H9 (cell line): Measurements from ENCODE around the gene SLC37A4. TPM values are rescaled to one million over a fixed set of nuclear protein-coding genes. Genes with fewer than 3 reads are reported as not detected.

Source experiments
- DNase-seq: peaks from one replicate; pipeline ENCODE4 v3.0.0-alpha.2; 2017
- H2AFZ ChIP-seq: one replicate; pipeline ENCODE4 v1.6.1; 2013; ENCODE audit warnings: mild to moderate bottlenecking, low read length, control low read depth, moderate library complexity
- H2AK5ac ChIP-seq: 2 replicates; pipeline ENCODE4 v1.6.1; 2013; ENCODE audit warnings: low read length, control low read depth, mixed read lengths; ENCODE audit not compliant: insufficient read length
- H2BK120ac ChIP-seq: one replicate; pipeline ENCODE4 v1.6.1; 2013; ENCODE audit warnings: low read depth, mild to moderate bottlenecking, low read length, control low read depth, inconsistent platforms; ENCODE audit not compliant: poor library complexity, severe bottlenecking
- H2BK12ac ChIP-seq: 2 replicates; pipeline ENCODE4 v1.6.1; 2013; ENCODE audit warnings: low read length, control low read depth, mixed read lengths, low read depth; ENCODE audit not compliant: insufficient read length
- H2BK15ac ChIP-seq: 2 replicates; pipeline ENCODE4 v1.6.1; 2013; ENCODE audit warnings: low read depth, low read length, control low read depth
- H2BK20ac ChIP-seq: one replicate; pipeline ENCODE4 v1.6.1; 2013; ENCODE audit warnings: low read depth, mild to moderate bottlenecking, low read length, control low read depth, inconsistent platforms; ENCODE audit not compliant: poor library complexity, severe bottlenecking
- H2BK5ac ChIP-seq: 2 replicates; pipeline ENCODE4 v1.6.1; 2013; ENCODE audit warnings: low read length, control low read depth, mixed read lengths; ENCODE audit not compliant: insufficient read length
- H3K14ac ChIP-seq: 2 replicates; pipeline ENCODE4 v1.6.1; 2013; ENCODE audit warnings: low read length, control low read depth; ENCODE audit not compliant: insufficient read depth
- H3K18ac ChIP-seq: 2 replicates; pipeline ENCODE4 v1.6.1; 2013; ENCODE audit warnings: low read depth, mild to moderate bottlenecking, mixed read lengths, low read length, control low read depth; ENCODE audit not compliant: insufficient read length
- H3K23ac ChIP-seq: 2 replicates; pipeline ENCODE4 v1.6.1; 2013; ENCODE audit warnings: low read length, control low read depth, mixed read lengths, low read depth; ENCODE audit not compliant: insufficient read length
- H3K23me2 ChIP-seq: 2 replicates; pipeline ENCODE4 v1.6.1; 2013; ENCODE audit warnings: low read depth, mild to moderate bottlenecking, mixed read lengths, low read length, control low read depth; ENCODE audit not compliant: insufficient read length, poor library complexity, severe bottlenecking
- H3K27ac ChIP-seq: 2 replicates; pipeline ENCODE4 v1.5.1; 2013; ENCODE audit warnings: low read length, control low read depth, mixed read lengths, low read depth; ENCODE audit not compliant: insufficient read length
- H3K27me3 ChIP-seq: 2 replicates; pipeline ENCODE4 v1.6.1; 2013; ENCODE audit warnings: low read length, control low read depth, inconsistent platforms; ENCODE audit not compliant: insufficient read depth
- H3K4ac ChIP-seq: 2 replicates; pipeline ENCODE4 v1.6.1; 2013; ENCODE audit warnings: low read depth, mild to moderate bottlenecking, control low read depth, inconsistent platforms, low read length, moderate library complexity
- H3K4me1 ChIP-seq: 2 replicates; pipeline ENCODE4 v1.6.1; 2013; ENCODE audit warnings: low read length, control low read depth, inconsistent platforms; ENCODE audit not compliant: insufficient read depth
- H3K4me2 ChIP-seq: 2 replicates; pipeline ENCODE4 v1.6.1; 2013; ENCODE audit warnings: low read length, control low read depth, mixed read lengths; ENCODE audit not compliant: insufficient read length, insufficient read depth
- H3K56ac ChIP-seq: 2 replicates; pipeline ENCODE4 v1.6.1; 2013; ENCODE audit warnings: low read depth, mild to moderate bottlenecking, mixed read lengths, low read length, control low read depth; ENCODE audit not compliant: insufficient read length
- H3K79me1 ChIP-seq: 2 replicates; pipeline ENCODE4 v1.6.1; 2013; ENCODE audit warnings: low read depth, mild to moderate bottlenecking, moderate library complexity, low read length, control low read depth, inconsistent platforms; ENCODE audit not compliant: insufficient read depth, poor library complexity, severe bottlenecking
- H3K79me2 ChIP-seq: 2 replicates; pipeline ENCODE4 v1.6.1; 2013; ENCODE audit warnings: low read length, control low read depth, inconsistent platforms; ENCODE audit not compliant: insufficient read depth
- H3K9ac ChIP-seq: 2 replicates; pipeline ENCODE4 v1.6.1; 2013; ENCODE audit warnings: low read length, control low read depth, mixed read lengths; ENCODE audit not compliant: insufficient read length; ENCODE audit errors: extremely low read depth
- H3K9me3 ChIP-seq: one replicate; pipeline ENCODE4 v1.6.1; 2013; ENCODE audit warnings: low read depth, low read length, inconsistent platforms; ENCODE audit not compliant: control insufficient read depth
- H3T11ph ChIP-seq: one replicate; pipeline ENCODE4 v1.6.1; 2013; ENCODE audit warnings: mild to moderate bottlenecking, low read length, control low read depth, inconsistent platforms
- H4K20me1 ChIP-seq: one replicate; pipeline ENCODE4 v1.6.1; 2013; ENCODE audit not compliant: control insufficient read depth, insufficient read length, insufficient read depth
- H4K5ac ChIP-seq: 2 replicates; pipeline ENCODE4 v1.6.1; 2013; ENCODE audit warnings: low read depth, mild to moderate bottlenecking, mixed read lengths, low read length, control low read depth; ENCODE audit not compliant: insufficient read length
- H4K8ac ChIP-seq: replicated peaks from 2 replicates; pipeline ENCODE4 v1.6.1; 2013; ENCODE audit warnings: low read length, control low read depth, mixed read lengths, low read depth; ENCODE audit not compliant: insufficient read length
- H4K91ac ChIP-seq: 2 replicates; pipeline ENCODE4 v1.6.1; 2013; ENCODE audit warnings: low read depth, mild to moderate bottlenecking, moderate library complexity, mixed read lengths, low read length, control low read depth; ENCODE audit not compliant: insufficient read length
- H3K27ac Mint-ChIP-seq, 3 experiments: 2 replicates in 2 of 3; 3 replicates in 1 of 3; pipeline ENCODE4 v1.8.0; 2020 to 2021; ENCODE audit warnings: mixed read lengths in 3 of 3, mild to moderate bottlenecking in 1 of 3, moderate library complexity in 1 of 3
- H3K27me3 Mint-ChIP-seq: 2 replicates; pipeline ENCODE4 v1.8.0; 2021; ENCODE audit warnings: low read depth, mild to moderate bottlenecking, moderate library complexity, mixed read lengths
- H3K36me3 Mint-ChIP-seq, 3 experiments: 2 replicates in 2 of 3; 3 replicates in 1 of 3; pipeline ENCODE4 v1.8.0; 2020 to 2021; ENCODE audit warnings: low read depth in 3 of 3, mixed read lengths in 3 of 3; ENCODE audit not compliant: insufficient read depth in 1 of 3
- H3K4me1 Mint-ChIP-seq, 2 experiments: 2 replicates each; pipeline ENCODE4 v1.8.0; 2020; ENCODE audit warnings: mixed read lengths in 2 of 2
- H3K4me3 Mint-ChIP-seq, 2 experiments: 2 replicates in 1 of 2; 3 replicates in 1 of 2; pipeline ENCODE4 v1.8.0; 2020 to 2021; ENCODE audit warnings: mild to moderate bottlenecking in 2 of 2, mixed read lengths in 2 of 2, moderate library complexity in 1 of 2
- H3K9me3 Mint-ChIP-seq, 2 experiments: 2 replicates in 1 of 2; 3 replicates in 1 of 2; pipeline ENCODE4 v1.8.0; 2020; ENCODE audit warnings: mild to moderate bottlenecking in 2 of 2, mixed read lengths in 2 of 2, moderate library complexity in 1 of 2
- WGBS: extraction: QIAGEN DNeasy Blood & Tissue Kit; methylation state at CpG from one replicate; pipeline ENCODE4 v1.1.7; 2013; ENCODE audit warnings: missing lambda C conversion rate, low lambda C conversion rate, mixed read lengths; ENCODE audit not compliant: insufficient read length; ENCODE audit errors: extremely low coverage; 5-methylcytosine and 5-hydroxymethylcytosine counted together
- total RNA-seq: library from RNA; stranded (reverse); gene quantifications from 2 replicates; pipeline ENCODE4 v1.2.1, GENCODE V29; 2021
- TF ChIP-seq, protein P1 (sequence below): fragments of 200-600 bp; sonication (generic); conservative IDR thresholded peaks from 3 replicates; pipeline ENCODE4 v1.8.0; 2021; ENCODE audit warnings: antibody characterized with exemption, mild to moderate bottlenecking

SLC37A4 gene
- total RNA-seq, 1 experiment from 2014 or later: 41.0 TPM

DNA sequence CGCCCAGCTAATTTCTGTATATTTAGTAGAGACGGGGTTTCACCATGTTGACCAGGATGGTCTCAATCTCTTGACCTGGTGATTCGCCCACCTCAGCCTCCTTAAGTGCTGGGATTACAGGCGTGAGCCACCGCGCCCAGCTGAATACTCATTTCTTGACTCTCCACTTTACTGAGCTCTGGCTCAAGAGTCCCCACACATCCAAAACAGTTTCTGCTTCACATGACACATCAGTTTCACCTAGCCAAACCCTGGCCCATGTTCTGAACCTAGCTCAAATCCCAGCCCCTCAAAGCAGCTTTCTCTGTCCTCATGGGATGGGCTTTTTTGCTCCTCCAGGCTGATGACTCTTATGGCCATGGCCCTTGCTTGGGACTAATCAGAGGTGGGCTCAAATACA, 16.5 kb upstream of the SLC37A4 start:
- no peak overlapping the region for H2BK15ac ChIP-seq
- no peak overlapping the region for H3K56ac ChIP-seq

More for the DNA sequence above, 16.5 kb upstream of the SLC37A4 start:
- no peak overlapping the region for H3K4ac ChIP-seq
- Mint-ChIP-seq H3K27me3 (no peaks in the 10 kb centered on the region), H3K4me1 (peaks cover 2 to 13% of the 10 kb centered on the region in 2 experiments; a peak in 3 of 4 replicates), H3K9me3 (no peaks in the 10 kb centered on the region), H3K4me3 (no peak overlapping the region), H3K27ac (no peak overlapping the region; a peak in 1 of 7 replicates), H3K36me3 (peaks cover 59 to 79% (median 69%) of the 10 kb centered on the region in 3 experiments)
- no peak overlapping the region for H4K5ac ChIP-seq
- no peak for DNase-seq
- H2AK5ac ChIP-seq: no peak overlapping the region
- no peak overlapping the region for H2BK12ac ChIP-seq
- H3K23ac ChIP-seq: no peak overlapping the region
- no peak overlapping the region for H3T11ph ChIP-seq
- no peak overlapping the region for H2BK120ac ChIP-seq
- no peak overlapping the region for H4K8ac ChIP-seq
- WGBS: no CpG with 5 or more reads among the region's 6 CpGs
- no peak overlapping the region for H3K27ac ChIP-seq
- no peaks in the 10 kb centered on the region for H3K79me2 ChIP-seq
- H2AFZ ChIP-seq: no peak overlapping the region
- no peaks in the 10 kb centered on the region for H4K20me1 ChIP-seq
- no peak overlapping the region for H3K14ac ChIP-seq
- no peak overlapping the region for H2BK20ac ChIP-seq
- H3K18ac ChIP-seq: no peak overlapping the region
- no peak overlapping the region for H4K91ac ChIP-seq
- H3K4me2 ChIP-seq: no peak overlapping the region
- H3K9me3 ChIP-seq: no peaks in the 10 kb centered on the region
- no peak overlapping the region for H3K9ac ChIP-seq
- no peaks in the 10 kb centered on the region for H3K23me2 ChIP-seq
- H2BK5ac ChIP-seq: no peak overlapping the region
- no peaks in the 10 kb centered on the region for H3K79me1 ChIP-seq
- TF ChIP-seq, protein P1, sequence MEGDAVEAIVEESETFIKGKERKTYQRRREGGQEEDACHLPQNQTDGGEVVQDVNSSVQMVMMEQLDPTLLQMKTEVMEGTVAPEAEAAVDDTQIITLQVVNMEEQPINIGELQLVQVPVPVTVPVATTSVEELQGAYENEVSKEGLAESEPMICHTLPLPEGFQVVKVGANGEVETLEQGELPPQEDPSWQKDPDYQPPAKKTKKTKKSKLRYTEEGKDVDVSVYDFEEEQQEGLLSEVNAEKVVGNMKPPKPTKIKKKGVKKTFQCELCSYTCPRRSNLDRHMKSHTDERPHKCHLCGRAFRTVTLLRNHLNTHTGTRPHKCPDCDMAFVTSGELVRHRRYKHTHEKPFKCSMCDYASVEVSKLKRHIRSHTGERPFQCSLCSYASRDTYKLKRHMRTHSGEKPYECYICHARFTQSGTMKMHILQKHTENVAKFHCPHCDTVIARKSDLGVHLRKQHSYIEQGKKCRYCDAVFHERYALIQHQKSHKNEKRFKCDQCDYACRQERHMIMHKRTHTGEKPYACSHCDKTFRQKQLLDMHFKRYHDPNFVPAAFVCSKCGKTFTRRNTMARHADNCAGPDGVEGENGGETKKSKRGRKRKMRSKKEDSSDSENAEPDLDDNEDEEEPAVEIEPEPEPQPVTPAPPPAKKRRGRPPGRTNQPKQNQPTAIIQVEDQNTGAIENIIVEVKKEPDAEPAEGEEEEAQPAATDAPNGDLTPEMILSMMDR: no peak
- H3K27me3 ChIP-seq: no peaks in the 10 kb centered on the region
- no peaks in the 10 kb centered on the region for H3K4me1 ChIP-seq
